NCI-H460 (cell line): ENCODE results near the gene TRABD2B. TPM values are rescaled to one million over a fixed set of nuclear protein-coding genes. Genes with fewer than 3 reads are reported as not detected.

ENCODE experiments used
- DNase-seq: peaks from one replicate; pipeline ENCODE4 v3.0.0-alpha.2; 2016; ENCODE audit warnings: low read depth; ENCODE audit errors: extremely low read depth
- total RNA-seq: library from RNA; depleted of rRNA; stranded (reverse); fragments of >200 nt; shearing (Covaris generic); gene quantifications from 2 replicates; pipeline ENCODE4 v1.2.3, GENCODE V29; 2014

The TRABD2B gene
- total RNA-seq, 1 experiment from 2014 or later, result 1.3 TPM

DNA sequence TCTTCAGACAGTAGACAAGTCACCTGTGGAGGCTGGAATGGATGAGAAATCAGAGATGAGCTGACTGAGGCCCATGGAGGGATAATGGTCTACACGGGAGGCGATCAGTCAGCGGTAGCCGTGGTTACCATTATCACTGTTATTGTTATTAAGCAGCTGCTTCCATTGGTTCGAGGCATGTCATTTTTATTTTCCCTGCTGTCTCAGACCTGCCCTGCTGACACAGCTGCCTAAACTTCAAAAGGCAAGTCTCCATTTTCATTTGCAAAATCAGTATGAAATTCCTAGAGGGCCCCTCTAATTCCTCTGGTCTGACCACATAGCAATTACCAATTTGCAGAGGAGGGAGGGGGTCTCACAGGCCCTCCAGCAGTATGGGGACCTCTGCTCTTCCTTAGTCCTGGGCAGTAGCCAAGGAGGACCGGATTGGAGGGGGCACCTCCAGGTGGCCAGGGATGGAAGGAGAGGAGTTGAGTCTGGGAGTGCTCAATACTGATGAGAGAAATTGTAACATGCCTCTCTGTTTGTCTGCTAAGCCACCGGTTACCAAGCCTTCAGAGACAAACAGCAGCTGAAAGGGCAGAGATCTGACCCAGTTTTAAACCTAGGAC is 184.2 kb downstream of the TRABD2B start:
- no peak for DNase-seq

DNA sequence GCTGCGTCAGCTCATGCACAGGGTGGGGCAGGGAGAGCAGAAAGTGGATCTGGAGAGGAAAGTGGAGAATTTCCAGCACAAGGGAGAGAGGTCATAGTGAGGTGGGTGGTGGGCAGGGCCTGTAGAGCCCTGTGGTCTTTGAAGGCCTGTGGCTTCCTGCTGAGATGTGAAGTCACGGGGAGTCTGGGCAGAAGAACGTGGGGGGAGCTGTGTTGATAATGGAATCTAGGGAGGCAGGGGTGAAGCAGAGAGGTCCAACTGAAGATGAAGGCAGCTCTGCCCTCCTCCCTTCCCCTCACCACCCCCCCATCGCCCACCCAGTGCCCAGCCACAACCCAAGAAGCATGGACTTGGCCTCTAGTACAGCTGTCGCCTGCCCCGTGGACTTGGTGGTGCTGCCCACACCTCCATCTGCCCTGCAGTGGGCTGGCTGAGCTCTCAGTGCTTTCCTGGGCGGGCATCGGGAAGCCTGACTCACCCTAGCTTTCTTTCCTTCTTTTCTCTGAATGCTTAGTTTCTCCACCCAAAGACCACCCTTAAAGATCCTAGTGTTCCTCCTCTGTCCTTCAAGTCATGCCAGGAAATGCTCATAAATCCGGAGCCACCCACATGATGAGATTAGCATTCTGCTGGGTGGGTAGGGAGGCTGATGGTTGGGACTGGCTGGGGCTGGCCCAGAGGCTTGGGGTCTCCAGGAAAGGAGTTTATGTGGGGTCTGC is 186.1 kb downstream of the TRABD2B start:
- DNase-seq, result no peak

DNA sequence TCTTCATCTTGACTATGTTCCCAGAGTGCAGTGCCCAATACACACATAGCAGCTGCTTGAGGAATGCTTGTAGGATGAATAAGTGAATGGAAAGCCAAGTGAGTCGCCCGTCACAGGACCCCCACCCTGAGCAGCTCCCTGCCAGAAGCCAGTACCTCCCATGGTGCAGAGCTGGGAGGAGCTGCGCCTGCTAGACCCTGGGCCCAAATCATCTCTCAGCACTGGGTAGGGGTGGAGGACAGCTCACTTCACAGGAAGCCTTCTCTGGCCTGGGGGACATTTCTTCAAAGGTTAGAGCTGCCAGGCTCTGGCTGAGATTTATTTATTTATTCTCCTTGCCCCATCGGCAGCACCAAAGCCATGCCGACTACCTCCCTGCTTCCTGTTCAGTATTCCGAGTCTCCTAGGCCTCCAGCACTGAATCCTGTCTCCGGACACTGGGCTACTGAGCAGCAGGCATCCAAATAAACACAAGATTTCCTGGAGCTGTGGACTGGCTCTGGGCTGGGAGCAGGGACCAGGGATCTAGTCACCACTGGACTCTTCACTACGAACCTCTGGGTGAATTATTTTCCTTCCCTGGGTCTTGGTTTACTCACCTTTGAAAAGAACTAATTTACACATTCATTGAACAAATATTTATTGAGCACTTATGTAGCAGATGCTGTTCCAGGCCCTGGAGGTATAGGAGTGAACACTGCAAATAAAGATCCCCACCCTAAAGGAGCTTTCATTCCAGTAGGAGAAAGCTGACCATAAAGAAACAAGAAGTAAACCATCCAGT is 187.7 kb downstream of the TRABD2B start:
- DNase-seq, result peak; percentile 65

DNA sequence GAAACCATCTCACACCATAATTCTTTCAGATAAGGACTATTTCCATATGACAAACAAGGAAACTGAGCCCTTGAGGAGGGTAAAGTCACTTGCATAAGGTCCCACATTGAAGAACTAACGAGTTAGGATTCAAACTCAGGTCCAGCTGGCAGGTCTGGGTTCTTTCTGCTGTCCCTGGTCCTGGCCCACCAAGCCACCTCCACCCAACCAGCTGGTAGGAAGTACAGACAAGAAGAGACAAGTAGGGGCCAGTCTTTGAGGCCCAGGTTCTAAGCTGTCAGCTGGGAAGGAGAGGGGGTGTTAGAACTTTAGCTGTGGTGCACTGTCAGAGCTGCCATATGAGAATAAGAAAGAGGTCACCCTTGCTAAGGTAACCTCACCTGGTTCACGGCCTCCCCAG is 188.6 kb downstream of the TRABD2B start:
- DNase-seq, result no peak

DNA sequence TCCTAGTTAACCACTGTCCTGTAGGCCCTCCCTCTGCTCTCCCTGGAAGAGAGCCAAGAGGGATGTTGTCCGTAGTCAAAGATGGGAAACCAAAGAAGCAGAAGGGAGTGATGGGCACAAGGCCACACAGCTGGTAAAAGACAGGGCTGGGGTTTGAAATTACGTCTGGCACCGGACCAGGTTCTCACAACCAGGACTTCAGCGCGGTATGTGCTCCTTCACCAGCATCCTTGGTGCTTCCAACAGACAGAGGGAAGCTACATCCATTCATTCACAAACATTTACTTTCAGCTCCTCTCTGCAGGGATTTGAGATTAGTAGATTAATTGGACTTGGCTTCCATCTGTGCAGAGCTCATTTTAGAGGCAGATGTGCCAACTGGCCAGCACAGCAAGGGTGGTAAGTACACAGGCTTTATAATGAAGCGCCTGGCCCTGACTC is 191.2 kb downstream of the TRABD2B start:
- DNase-seq, result no peak

DNA sequence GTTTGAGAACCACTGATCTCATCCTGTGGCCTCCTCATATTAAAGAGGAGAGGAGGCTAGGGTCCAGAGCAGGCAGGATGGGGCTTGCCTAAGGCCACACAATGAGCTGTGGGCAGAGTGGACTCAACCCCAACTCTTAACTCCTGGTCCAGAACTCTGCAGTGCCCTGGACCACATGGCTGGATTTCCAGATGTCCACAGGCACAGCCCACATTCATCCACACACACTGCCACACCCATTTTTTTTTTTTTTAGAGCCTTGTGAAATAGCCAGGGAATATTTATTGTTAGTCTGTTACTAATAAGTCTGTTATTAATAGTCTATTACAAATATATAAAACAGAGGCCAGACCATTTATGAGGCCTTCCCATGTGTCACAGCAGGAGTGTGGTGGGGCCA is 192.2 kb downstream of the TRABD2B start:
- DNase-seq, result no peak

DNA sequence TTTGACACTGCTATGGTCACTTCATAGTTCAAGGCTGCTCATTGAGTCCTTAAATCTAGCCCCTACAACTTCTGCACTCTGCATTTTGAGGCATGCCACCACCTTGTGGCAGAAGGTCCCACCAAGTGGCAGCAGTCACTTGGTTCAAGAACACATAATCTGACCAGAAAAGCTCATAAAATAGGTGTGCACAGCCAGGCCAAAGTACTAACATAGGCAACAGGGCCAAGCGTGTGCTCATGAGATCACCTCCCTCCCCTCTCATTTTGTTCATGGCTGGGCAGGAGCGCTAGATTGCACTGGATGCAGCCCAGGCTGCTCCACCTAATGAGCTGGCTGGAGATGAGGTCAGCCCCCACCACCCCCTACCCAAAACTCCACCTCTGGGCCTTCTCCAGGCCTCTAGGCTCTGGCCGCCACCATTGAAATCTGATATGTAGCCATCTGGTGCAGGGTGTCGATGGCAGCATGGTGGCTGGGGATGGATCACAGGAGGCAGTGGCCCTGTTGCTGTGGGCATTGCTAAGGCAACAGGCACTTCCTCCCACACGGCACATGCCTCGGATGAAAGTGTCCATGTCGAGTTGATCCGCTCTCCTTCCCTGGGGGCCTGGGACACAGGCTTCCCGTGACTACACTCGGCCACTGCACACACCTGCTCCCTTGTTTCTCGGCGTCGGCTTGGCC is 193.2 kb downstream of the TRABD2B start:
- DNase-seq, result no peak

DNA sequence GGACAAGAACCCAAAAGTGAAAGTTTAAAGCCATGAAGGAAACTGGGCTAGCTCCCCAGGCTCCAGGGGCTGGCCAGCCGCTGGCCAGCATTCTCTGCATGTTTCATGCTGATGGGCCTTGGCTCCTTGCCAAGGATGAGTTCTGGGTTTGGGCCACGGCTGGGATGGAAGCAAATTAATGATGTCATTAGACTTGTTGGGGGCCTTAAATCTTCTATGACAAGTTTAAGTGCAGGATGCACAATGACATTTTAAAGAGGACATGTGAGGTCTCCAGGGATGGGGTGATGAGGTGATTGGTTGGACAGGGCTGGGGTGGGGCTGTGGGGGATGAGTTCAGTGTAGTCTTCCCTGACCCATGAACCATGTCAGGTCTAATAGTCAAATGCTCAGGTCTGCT is 199.6 kb downstream of the TRABD2B start:
- no peak for DNase-seq

DNA sequence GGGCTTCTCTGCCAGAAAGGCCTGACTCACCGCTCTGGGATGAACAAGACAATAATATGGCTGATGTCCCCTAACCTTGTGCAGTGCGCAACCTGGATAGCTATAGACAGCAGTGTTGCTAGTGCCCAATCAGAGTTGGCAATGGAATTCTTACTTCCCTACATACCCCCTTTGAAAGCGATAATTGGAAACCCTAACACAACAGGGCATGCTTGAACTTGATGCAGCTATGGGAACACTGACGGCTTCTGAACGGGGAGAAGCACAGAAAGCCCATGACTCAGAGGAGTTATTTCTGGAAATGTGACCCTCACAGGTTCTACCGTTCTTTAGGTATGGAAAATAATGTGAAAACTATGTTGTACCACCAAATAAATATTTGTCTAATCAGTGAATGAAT is 200.6 kb downstream of the TRABD2B start:
- no peak for DNase-seq

DNA sequence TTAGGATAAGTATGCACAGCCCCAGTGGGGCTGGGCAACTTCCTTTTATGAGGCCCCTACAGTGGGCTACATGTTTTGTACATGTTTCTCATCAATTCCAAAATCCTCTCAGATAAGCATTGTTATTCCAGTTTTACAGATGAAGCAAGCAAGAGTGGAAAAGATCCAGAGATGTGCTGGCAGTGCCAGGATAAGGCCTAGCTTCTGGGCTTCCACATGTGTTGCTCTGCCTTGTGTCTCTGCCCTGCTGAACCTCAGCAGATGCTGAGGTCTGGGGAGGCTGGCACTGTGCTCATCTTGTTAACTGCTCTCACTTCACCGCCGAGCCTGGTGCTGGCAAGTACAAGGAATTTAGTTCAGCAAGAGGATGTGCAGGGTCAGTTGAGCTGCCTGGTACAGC is 202.1 kb downstream of the TRABD2B start:
- no peak for DNase-seq

DNA sequence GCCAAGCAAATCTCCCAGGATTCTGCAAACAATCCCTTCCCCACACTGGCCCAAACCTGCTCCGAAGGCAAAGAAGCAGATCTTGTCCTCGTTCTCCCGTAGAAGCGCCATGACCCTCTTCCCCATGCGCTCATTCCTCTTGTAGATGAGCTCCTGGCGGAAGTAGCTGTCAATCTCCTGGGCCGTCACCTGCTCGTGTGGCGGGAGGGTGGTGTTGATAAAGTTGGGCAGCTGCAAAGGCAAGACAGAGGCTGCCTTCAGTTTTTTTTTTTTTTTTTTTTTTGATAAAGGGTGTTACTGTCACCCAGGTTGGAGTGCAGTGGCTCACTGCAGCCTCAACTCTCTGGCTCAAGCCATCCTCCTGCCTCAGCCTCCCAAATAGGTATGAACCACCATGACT is 202.7 kb downstream of the TRABD2B start:
- no peak for DNase-seq

DNA sequence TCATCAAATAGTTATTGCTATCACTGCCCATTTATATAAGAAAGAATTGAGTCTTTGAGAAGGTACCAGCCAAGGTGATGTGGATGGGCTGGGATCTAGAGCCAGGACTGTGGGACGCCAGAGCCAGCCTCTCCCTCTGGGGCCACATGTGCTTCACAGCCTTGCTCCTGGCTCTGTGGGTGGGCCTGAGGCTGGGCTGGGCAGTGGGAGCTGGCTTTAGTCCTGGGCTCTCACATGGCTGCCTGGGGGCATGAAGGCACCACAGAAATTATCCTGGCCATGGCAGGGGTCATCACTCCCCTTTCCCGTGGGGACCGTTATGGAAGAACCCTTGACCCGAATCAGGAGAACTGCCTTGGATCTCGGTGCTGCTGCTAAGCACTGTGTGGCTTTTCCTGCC is 203.1 kb downstream of the TRABD2B start:
- no peak for DNase-seq

DNA sequence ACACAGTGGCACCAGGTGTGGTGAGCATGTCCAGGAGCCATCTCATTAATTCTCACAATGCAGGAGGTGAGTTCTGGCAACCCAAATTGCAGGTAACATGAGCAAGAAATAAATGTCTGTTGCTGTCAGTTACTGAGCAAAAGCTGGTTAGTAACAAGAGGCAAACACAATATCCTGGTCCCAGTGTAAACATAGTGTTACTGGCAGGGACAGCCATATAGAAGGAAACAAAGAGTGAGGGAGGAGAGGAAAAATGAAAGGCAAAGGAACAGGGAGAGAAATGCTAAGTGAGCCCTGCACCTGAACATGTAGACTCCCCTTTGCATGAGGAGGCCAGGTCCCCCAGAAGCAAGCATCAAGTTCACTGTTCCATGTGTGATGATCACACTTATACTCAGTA is 203.6 kb downstream of the TRABD2B start:
- DNase-seq, result no peak

DNA sequence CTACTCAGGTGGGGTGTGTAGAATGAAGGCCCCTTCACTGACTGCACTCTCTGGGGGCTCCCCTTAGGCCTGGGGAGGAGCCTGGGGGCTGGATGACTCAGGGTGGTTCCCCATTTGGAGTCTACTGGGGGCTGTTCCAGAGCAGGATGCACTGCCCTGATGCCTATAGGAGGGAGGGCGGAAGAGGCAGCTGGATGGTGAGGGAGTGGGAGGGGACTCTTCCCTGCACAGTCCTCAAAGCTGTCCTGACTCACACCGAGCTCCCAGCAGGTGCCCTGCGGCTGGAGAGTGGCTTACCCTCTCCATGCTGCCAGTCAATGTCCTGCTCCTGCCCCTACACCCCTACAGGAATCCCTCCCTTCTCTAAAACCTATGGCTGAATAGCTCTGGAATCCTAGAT is 204.4 kb downstream of the TRABD2B start:
- no peak for DNase-seq

DNA sequence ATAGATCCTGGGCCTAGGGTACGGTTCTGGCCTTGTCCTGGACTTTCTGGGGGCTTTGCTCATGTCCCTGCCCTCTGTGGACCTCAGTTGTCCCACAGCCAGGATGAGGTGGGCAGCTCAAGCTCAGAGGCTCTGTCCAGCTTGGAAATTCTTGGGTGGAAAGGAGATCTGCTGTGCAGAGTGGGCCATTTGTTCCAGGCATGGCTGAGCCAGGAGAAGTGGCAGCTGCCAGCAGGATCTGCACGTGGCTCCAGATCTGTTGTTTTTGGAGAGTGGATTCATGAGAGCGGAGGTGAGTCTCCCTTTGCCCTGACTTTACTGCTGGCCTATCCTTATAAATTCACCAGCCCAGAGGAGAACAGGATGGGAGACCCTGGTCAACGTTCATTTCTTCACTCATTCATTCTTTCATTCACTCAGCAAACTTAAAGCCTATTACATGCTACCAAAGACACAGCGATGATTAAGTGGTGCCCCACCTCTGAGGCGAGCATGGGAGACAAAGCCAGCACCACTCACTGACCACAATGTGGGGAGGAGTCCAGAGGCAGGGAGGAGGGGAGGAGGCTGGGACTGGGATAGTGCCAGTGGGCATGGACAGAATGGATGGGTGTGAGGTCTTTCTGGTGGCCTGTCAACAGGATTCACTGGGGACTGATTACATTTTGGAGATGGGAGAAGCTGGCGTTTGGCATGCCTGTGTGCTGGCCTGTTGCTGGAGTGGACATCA is 205.1 kb downstream of the TRABD2B start:
- DNase-seq, result no peak

DNA sequence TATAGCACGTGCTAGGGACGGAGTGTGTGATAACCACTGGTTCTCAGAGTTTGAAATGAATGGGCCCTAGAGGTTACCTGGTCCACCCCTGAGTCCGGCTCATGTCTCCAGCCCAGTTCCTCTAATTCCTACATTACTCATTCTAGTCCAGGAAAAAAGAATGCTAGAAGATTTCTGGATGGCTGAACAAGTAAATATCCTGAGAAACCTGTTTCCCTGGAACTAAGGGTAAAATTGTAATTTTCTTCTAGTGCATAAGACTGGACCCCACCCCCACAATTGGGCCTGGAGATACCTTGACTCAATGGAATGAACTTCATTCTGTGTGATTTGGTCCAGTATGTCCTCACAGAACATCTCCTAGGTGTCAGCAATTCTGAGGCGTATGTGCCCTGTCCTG is 208.4 kb downstream of the TRABD2B start:
- DNase-seq, result no peak

DNA sequence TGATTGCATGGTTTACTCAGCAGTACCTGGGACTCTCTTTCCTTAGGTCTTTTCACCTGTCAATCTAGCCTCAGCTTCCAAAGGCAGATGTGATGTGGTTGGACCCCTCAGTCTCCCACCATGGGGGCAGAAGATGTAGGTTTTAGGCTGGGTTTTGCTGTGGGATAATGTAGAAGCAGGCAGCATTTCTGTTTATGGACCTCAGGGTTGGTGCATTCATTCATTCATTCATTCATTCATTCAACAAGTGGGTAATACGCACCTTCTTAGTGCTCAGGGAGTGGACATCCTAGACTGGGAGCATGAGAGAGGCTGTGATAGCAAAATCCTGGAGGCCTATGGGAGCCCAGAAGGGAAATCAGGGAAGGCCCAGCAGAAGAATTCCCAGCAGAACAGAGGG is 209.6 kb downstream of the TRABD2B start:
- DNase-seq, result no peak

DNA sequence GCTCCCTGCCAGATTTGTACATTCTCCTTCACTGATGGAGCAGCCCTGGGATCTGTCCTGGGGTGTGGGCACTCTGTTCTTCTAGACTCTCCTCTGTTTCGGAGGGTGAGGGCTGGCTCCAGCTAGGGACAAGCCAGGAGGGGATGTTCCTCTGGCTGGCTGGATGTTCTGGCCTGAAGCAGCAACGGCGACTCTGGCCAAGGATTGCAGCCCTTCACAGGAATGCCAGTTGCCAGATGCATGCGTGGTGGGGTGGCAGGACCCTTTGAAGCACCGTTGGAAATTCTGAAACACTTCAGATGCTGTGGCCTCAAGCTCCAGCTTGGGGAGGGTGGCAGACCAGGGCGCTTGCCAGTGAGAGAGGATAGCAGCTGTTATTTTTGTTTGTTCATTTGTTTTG is 210.9 kb downstream of the TRABD2B start:
- no peak for DNase-seq

DNA sequence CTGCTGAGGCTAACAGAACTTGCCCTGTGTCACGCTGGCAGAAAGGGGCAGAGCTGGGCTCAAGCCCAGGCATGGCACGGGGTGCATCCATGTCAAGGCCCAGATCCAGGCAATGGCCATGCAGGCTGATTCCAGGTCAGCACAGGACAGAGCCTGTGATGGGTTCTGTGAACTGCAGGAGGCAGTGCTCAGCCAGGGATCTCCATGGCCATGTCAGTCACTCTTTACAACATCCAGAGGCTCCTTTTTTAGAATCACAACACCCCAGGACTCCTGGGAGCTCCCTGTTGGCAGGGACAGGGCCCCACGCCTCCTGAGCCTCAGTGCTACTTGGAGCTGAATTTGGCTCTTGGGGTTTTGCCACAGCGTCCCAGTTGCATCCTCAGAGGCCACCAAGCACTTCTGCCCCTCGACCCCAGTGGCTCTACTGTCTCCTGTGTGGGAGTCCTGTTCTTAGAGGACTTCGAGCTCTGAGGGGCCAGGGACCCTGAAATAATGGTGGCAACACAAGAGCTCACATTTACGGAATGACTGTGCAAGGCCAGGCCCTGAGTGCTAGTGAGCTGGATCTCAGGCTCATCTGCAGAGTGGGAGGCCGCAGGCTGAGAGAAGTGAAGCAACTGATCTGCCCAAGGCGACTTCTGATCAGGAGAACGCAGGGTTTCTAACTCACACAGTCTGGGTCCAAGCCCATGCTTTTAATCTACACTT is 211.5 kb downstream of the TRABD2B start:
- DNase-seq, result no peak

DNA sequence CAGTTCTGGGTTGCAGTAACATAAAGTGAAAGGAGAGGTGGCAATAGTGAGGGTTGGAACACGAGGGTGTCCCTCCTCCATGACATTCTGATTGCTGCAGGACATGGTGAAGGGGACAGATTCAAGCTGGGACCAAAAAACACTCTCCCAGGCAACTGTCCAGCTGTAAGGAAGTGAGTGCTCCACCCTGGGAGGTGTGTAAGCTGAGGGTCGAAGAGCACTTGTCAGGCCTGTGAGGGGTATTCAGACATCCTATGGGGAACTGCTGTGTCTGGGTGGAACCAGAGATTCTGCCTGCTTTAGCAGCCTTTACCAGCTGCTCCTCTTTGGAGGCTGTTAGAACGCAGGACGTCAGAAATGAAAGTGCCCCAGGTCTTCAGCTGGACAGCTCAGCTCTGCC is 212.1 kb downstream of the TRABD2B start:
- DNase-seq, result no peak
